MCF 10A (cell line): ENCODE data around the gene BICDL2. TPM values are rescaled to one million over a fixed set of nuclear protein-coding genes. Genes with fewer than 3 reads are reported as not detected.

Experiments used
- BruUV-seq: library from RNA; stranded (reverse); fragments of 400-500 nt; replicated peaks from 2 replicates; lab custom pipeline; 2021; lab: Mats Ljungman, UMichigan
- CTCF ChIA-PET: fragments of 300-600 bp; sonication (Branson Sonifier 250); formaldehyde crosslinking; extraction: SDS; loops from one replicate; lab custom pipeline; 2021; ENCODE audit warnings: antibody characterized with exemption, inconsistent platforms; lab: Yijun Ruan, JAX
- POLR2A ChIA-PET: fragments of 300-600, 350-650 bp; sonication (Branson Sonifier 250); formaldehyde crosslinking; extraction: SDS; loops from one replicate; lab custom pipeline; 2020; ENCODE audit warnings: antibody characterized with exemption, inconsistent platforms; lab: Yijun Ruan, JAX
- DNase-seq: peaks from one replicate; pipeline ENCODE4 v3.0.0-alpha.2; 2018; ENCODE audit not compliant: unreplicated experiment
- H3K27ac Mint-ChIP-seq: one replicate; pipeline ENCODE4 v1.8.0; 2022; ENCODE audit warnings: mild to moderate bottlenecking, low read depth, mixed read lengths; ENCODE audit not compliant: unreplicated experiment
- H3K27me3 Mint-ChIP-seq: one replicate; pipeline ENCODE4 v1.8.0; 2022; ENCODE audit warnings: mixed read lengths; ENCODE audit not compliant: insufficient read depth, unreplicated experiment
- H3K36me3 Mint-ChIP-seq: one replicate; pipeline ENCODE4 v1.8.0; 2022; ENCODE audit warnings: mild to moderate bottlenecking, moderate library complexity, mixed read lengths; ENCODE audit not compliant: insufficient read depth, unreplicated experiment
- H3K4me1 Mint-ChIP-seq: one replicate; pipeline ENCODE4 v1.8.0; 2022; ENCODE audit warnings: mixed read lengths; ENCODE audit not compliant: insufficient read depth, unreplicated experiment
- H3K4me3 Mint-ChIP-seq: one replicate; pipeline ENCODE4 v1.8.0; 2022; ENCODE audit warnings: mild to moderate bottlenecking, moderate library complexity, mixed read lengths; ENCODE audit not compliant: unreplicated experiment
- H3K9me3 Mint-ChIP-seq: one replicate; pipeline ENCODE4 v1.8.0; 2022; ENCODE audit warnings: mixed read lengths; ENCODE audit not compliant: unreplicated experiment
- CTCF ChIP-seq: fragments of 200-600 bp; IDR thresholded peaks from one replicate; pipeline ENCODE4 v1.8.0; 2022; ENCODE audit warnings: antibody characterized with exemption, mild to moderate bottlenecking; ENCODE audit not compliant: unreplicated experiment
- intact Hi-C: fragments of 100-400 bp; cut with micrococcal nuclease; formaldehyde crosslinking; loops from 2 replicates; pipeline ENCODE4 v1.14.1; 2022
- total RNA-seq: library from RNA; stranded (reverse); gene quantifications from 2 replicates; pipeline ENCODE4 v1.2.3, GENCODE V29; 2022

BICDL2 gene
- total RNA-seq, 1 experiment from 2014 or later = 0.23 TPM

GRCh38 chr16:3029491-3030221 is 7.1 kb downstream of the BICDL2 start:
- BruUV-seq = no TSS peak
- Mint-ChIP-seq H3K27me3 (peaks cover 26% of the 10 kb centered on the region), H3K4me3 (no peak overlapping the region), H3K4me1 (no peaks in the 10 kb centered on the region), H3K9me3 (no peaks in the 10 kb centered on the region), H3K36me3 (peaks cover 26% of the 10 kb centered on the region), H3K27ac (no peak overlapping the region)
- DNase-seq = no peak
- ChIA-PET CTCF (interaction anchor here (0.6 to 8.3 kb wide), 9 partner anchors 10 to 142 kb away, joined by 3 to 121 read pairs (median 9); no protein-coding TSS in a partner anchor), POLR2A (interaction anchor here (0.6 to 2.2 kb wide), 3 partner anchors 19 to 475 kb away, joined by 3 to 7 read pairs (median 5); no protein-coding TSS in a partner anchor)
- intact Hi-C loops = no loop called here
- no peak for TF ChIP-seq CTCF

GRCh38 chr16:3028716-3029319 is 7.9 kb downstream of the BICDL2 start:
- POLR2A ChIA-PET = interaction anchor here (0.6 to 1.1 kb wide), 5 partner anchors 17 to 476 kb away, joined by 3 to 8 read pairs (median 3); partner anchors contain the start of genes MMP25 and ZNF205
- no peak for DNase-seq
- no peak for TF ChIP-seq CTCF
- no peaks in the 10 kb centered on the region for H3K9me3 Mint-ChIP-seq
- no TSS peak for BruUV-seq
- H3K27ac Mint-ChIP-seq = no peak overlapping the region
- H3K4me3 Mint-ChIP-seq = no peak overlapping the region
- CTCF ChIA-PET = interaction anchor here (0.5 to 8.3 kb wide), 16 partner anchors 11 to 249 kb away, joined by 3 to 121 read pairs (median 6); no protein-coding TSS in a partner anchor
- peaks cover 34% of the 10 kb centered on the region for H3K36me3 Mint-ChIP-seq
- peaks cover 18% of the 10 kb centered on the region for H3K27me3 Mint-ChIP-seq
- H3K4me1 Mint-ChIP-seq = peaks cover 6% of the 10 kb centered on the region
- intact Hi-C loops = loop anchor here (1.0 kb wide), 1 partner anchor 26 kb away; no protein-coding TSS in a partner anchor

- no peak overlapping the region for H3K27ac Mint-ChIP-seq
- peaks cover 11% of the 10 kb centered on the region for H3K27me3 Mint-ChIP-seq
- no peak overlapping the region for H3K4me3 Mint-ChIP-seq
- peak; percentile 75 for TF ChIP-seq CTCF
- peaks cover 6% of the 10 kb centered on the region for H3K4me1 Mint-ChIP-seq
- no TSS peak for BruUV-seq
- intact Hi-C loops = loop anchor here (1.0 kb wide), 1 partner anchor 25 kb away; no protein-coding TSS in a partner anchor
- peak; percentile 87 for DNase-seq
- H3K9me3 Mint-ChIP-seq = no peaks in the 10 kb centered on the region
- CTCF ChIA-PET = interaction anchor here (0.5 to 8.3 kb wide), 23 partner anchors 8 to 649 kb away, joined by 3 to 121 read pairs (median 5); partner anchors contain the start of genes BICDL2, CLDN9, PKMYT1 and ZNF213
- POLR2A ChIA-PET = interaction anchor here (0.6 to 1.5 kb wide), 6 partner anchors 8 to 129 kb away, joined by 3 to 11 read pairs (median 6); partner anchors contain the start of genes MMP25, TNFRSF12A, ZNF205 and ZNF213
- peaks cover 40% of the 10 kb centered on the region for H3K36me3 Mint-ChIP-seq
Observed at GRCh38 chr16:3027983-3028715, 8.6 kb downstream of the BICDL2 start.
